ENCODE measurements around the gene VCL. TPM values are rescaled to one million over a fixed set of nuclear protein-coding genes. Genes with fewer than 3 reads are reported as not detected.

The VCL gene
- total RNA-seq, 1 experiment from 2014 or later = 291 TPM

DNA sequence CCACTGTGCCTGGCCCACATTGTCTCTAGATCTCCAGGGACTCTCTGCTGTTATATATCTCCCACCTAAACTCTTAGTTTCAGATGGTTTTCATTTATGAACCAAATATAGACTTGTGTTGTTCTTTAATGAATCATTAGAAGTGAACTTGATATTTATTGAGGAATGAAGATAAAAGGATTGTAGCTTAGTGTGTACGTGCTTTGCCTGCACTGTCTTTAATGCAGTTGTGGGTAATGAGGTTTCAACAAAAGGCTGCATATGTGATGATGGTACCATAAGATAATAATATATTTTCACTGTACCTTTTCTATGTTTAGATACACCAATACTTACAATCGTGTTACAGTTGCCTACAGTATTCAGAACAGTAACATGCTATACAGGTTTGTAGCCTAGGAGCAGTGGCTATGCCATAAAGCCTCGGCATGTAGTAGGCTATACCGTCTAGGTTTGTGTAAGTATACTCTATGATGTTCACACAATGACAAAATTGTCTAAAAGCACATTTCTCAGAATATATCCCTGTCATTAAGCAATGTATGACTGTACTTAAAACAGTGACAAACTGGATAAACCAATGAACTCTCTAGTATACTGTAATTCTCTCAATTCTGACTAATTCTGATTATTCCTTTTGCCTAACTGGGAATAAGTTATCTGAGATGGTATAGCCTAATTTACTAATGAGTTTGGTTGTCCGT is 25.2 kb downstream of the VCL start:
- H2AFZ ChIP-seq (ENCODE audit: low read length) = no peak overlapping the region
- no peak overlapping the region for H2BK20ac ChIP-seq (ENCODE audit: low read depth, low read length, poor library complexity, severe bottlenecking)
- H2BK15ac ChIP-seq (ENCODE audit: low read depth, low read length) = no peak overlapping the region
- no peak overlapping the region for H2AK5ac ChIP-seq (ENCODE audit: insufficient read length, low read length)
- H3K27me3 ChIP-seq (ENCODE audit: insufficient read depth, low read length) = no peaks in the 10 kb centered on the region
- H3K79me1 ChIP-seq (ENCODE audit: insufficient read depth, low read depth, low read length, poor library complexity, severe bottlenecking) = no peaks in the 10 kb centered on the region
- Mint-ChIP-seq H3K4me3 (no peak overlapping the region), H3K27ac (peak overlapping the region in 1 of 3 experiments; percentile 66; a peak in 1 of 7 replicates), H3K9me3 (no peaks in the 10 kb centered on the region), H3K4me1 (peaks cover 43 to 52% of the 10 kb centered on the region in 2 experiments), H3K27me3 (ENCODE audit: low read depth) (no peaks in the 10 kb centered on the region), H3K36me3 (ENCODE audit: insufficient read depth in 1 of 3, low read depth in 3 of 3) (peaks cover 6 to 36% (median 21%) of the 10 kb centered on the region in 3 experiments)
- no peak overlapping the region for H4K91ac ChIP-seq (ENCODE audit: insufficient read length, low read depth, low read length)
- DNase-seq = no peak
- H3K56ac ChIP-seq (ENCODE audit: insufficient read length, low read depth, low read length) = no peak overlapping the region
- no CpG with 5 or more reads among the region's 5 CpGs for WGBS (ENCODE audit: extremely low coverage, insufficient read length, low lambda C conversion rate)
- H3K79me2 ChIP-seq (ENCODE audit: insufficient read depth, low read length) = peaks cover 42% of the 10 kb centered on the region; the same call in 1 of the 2 replicates
- no peak overlapping the region for H3K9ac ChIP-seq (ENCODE audit: extremely low read depth, insufficient read length, low read length)
- TF ChIP-seq, protein P1, sequence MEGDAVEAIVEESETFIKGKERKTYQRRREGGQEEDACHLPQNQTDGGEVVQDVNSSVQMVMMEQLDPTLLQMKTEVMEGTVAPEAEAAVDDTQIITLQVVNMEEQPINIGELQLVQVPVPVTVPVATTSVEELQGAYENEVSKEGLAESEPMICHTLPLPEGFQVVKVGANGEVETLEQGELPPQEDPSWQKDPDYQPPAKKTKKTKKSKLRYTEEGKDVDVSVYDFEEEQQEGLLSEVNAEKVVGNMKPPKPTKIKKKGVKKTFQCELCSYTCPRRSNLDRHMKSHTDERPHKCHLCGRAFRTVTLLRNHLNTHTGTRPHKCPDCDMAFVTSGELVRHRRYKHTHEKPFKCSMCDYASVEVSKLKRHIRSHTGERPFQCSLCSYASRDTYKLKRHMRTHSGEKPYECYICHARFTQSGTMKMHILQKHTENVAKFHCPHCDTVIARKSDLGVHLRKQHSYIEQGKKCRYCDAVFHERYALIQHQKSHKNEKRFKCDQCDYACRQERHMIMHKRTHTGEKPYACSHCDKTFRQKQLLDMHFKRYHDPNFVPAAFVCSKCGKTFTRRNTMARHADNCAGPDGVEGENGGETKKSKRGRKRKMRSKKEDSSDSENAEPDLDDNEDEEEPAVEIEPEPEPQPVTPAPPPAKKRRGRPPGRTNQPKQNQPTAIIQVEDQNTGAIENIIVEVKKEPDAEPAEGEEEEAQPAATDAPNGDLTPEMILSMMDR (conservative IDR thresholded peaks at IDR 0.05) = no peak
- no peak overlapping the region for H3K27ac ChIP-seq (ENCODE audit: insufficient read length, low read depth, low read length)
- H3K4me2 ChIP-seq (ENCODE audit: insufficient read depth, insufficient read length, low read length) = no peak overlapping the region
- H3K23ac ChIP-seq (ENCODE audit: insufficient read length, low read depth, low read length) = no peak overlapping the region
- no peak overlapping the region for H2BK5ac ChIP-seq (ENCODE audit: insufficient read length, low read length)
- no peak overlapping the region for H4K5ac ChIP-seq (ENCODE audit: insufficient read length, low read depth, low read length)
- H3T11ph ChIP-seq (ENCODE audit: low read length) = no peak overlapping the region
- no peak overlapping the region for H4K8ac ChIP-seq (replicated peaks; ENCODE audit: insufficient read length, low read depth, low read length)
- H3K23me2 ChIP-seq (ENCODE audit: insufficient read length, low read depth, low read length, poor library complexity, severe bottlenecking) = no peaks in the 10 kb centered on the region
- no peak overlapping the region for H2BK120ac ChIP-seq (ENCODE audit: low read depth, low read length, poor library complexity, severe bottlenecking)
- no peak overlapping the region for H3K14ac ChIP-seq (ENCODE audit: insufficient read depth, low read length)
- H3K4ac ChIP-seq (ENCODE audit: low read depth, low read length) = no peak overlapping the region
- H3K9me3 ChIP-seq (ENCODE audit: control insufficient read depth, low read depth, low read length) = no peaks in the 10 kb centered on the region
- H3K18ac ChIP-seq (ENCODE audit: insufficient read length, low read depth, low read length) = no peak overlapping the region
- H4K20me1 ChIP-seq (ENCODE audit: control insufficient read depth, insufficient read depth, insufficient read length) = no peaks in the 10 kb centered on the region
- H2BK12ac ChIP-seq (ENCODE audit: insufficient read length, low read depth, low read length) = no peak overlapping the region
- peaks cover 13% of the 10 kb centered on the region; the same call in 1 of the 2 replicates for H3K4me1 ChIP-seq (ENCODE audit: insufficient read depth, low read length)

Measured in H9 (cell line).